ENCODE results near the gene UPK3A. TPM values are rescaled to one million over a fixed set of nuclear protein-coding genes. Genes with fewer than 3 reads are reported as not detected.
A peak's percentile ranks its signal among the peaks of the same experiment; 100 is the strongest.

Gene UPK3A
- total RNA-seq, 3 donors from 2014 or later = not detected

DNA sequence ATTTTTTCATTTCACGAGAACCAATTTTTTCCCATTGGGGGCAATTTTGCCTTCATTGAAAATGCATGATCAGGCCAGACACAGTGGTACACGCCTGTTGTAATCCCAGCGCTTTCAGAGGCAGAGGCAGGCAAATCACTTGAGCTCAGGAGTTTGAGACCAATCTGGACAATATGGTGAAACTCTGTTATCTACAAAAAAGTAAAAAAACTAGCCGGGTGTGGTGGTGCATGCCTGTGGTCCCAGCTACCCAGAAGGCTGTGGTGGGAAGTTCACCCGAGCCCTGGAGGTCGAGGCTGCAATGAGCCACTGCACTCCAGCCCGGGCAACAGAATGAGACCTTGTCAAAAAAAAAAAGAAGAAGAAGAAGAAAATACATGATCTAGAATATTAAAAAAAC is 19.2 kb upstream of the UPK3A start:
- no peaks in the 10 kb centered on the region for H3K36me3 ChIP-seq
- intact Hi-C loops (cut with DNase I; ENCODE audit: low total_unique reads) = loop anchor here (5.0 kb wide), 1 partner anchor 167 kb away; no protein-coding TSS in a partner anchor
- peaks cover 0 to 7% of the 10 kb centered on the region in 2 donors for H3K4me1 ChIP-seq
- no peaks in the 10 kb centered on the region for H3K27me3 ChIP-seq
- H3K27ac ChIP-seq = no peak overlapping the region
- no peak overlapping the region for H3K4me3 ChIP-seq
- no peaks in the 10 kb centered on the region for H3K9me3 ChIP-seq
- TF ChIP-seq POLR2AphosphoS5 (IDR thresholded peaks at IDR 0.05) (no peak), POLR2A (IDR thresholded peaks at IDR 0.05) (no peak)
- TF ChIP-seq, protein P1, sequence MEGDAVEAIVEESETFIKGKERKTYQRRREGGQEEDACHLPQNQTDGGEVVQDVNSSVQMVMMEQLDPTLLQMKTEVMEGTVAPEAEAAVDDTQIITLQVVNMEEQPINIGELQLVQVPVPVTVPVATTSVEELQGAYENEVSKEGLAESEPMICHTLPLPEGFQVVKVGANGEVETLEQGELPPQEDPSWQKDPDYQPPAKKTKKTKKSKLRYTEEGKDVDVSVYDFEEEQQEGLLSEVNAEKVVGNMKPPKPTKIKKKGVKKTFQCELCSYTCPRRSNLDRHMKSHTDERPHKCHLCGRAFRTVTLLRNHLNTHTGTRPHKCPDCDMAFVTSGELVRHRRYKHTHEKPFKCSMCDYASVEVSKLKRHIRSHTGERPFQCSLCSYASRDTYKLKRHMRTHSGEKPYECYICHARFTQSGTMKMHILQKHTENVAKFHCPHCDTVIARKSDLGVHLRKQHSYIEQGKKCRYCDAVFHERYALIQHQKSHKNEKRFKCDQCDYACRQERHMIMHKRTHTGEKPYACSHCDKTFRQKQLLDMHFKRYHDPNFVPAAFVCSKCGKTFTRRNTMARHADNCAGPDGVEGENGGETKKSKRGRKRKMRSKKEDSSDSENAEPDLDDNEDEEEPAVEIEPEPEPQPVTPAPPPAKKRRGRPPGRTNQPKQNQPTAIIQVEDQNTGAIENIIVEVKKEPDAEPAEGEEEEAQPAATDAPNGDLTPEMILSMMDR (IDR thresholded peaks at IDR 0.05) = no peak
- DNase-seq (ENCODE audit: low spot score in 2 of 2) = no peak

GRCh38 chr22:45268167-45268957 is 16.4 kb upstream of the UPK3A start:
- H3K36me3 ChIP-seq = no peaks in the 10 kb centered on the region
- peak overlapping the region in 1 of 2 donors; percentile 60 for H3K27ac ChIP-seq
- H3K9me3 ChIP-seq = no peaks in the 10 kb centered on the region
- H3K27me3 ChIP-seq = no peaks in the 10 kb centered on the region
- peaks cover 0 to 7% of the 10 kb centered on the region in 2 donors for H3K4me1 ChIP-seq
- DNase-seq (ENCODE audit: low spot score in 2 of 2) = no peak
- peak overlapping the region; percentile 43 to 74 (median 59) for H3K4me3 ChIP-seq
- TF ChIP-seq POLR2A (IDR thresholded peaks at IDR 0.05) (no peak), POLR2AphosphoS5 (IDR thresholded peaks at IDR 0.05) (no peak)
- TF ChIP-seq, protein P1 (IDR thresholded peaks at IDR 0.05) = no peak
- intact Hi-C loops (cut with DNase I; ENCODE audit: low total_unique reads) = loop anchor here (5.0 kb wide), 1 partner anchor 164 kb away; no protein-coding TSS in a partner anchor

DNA sequence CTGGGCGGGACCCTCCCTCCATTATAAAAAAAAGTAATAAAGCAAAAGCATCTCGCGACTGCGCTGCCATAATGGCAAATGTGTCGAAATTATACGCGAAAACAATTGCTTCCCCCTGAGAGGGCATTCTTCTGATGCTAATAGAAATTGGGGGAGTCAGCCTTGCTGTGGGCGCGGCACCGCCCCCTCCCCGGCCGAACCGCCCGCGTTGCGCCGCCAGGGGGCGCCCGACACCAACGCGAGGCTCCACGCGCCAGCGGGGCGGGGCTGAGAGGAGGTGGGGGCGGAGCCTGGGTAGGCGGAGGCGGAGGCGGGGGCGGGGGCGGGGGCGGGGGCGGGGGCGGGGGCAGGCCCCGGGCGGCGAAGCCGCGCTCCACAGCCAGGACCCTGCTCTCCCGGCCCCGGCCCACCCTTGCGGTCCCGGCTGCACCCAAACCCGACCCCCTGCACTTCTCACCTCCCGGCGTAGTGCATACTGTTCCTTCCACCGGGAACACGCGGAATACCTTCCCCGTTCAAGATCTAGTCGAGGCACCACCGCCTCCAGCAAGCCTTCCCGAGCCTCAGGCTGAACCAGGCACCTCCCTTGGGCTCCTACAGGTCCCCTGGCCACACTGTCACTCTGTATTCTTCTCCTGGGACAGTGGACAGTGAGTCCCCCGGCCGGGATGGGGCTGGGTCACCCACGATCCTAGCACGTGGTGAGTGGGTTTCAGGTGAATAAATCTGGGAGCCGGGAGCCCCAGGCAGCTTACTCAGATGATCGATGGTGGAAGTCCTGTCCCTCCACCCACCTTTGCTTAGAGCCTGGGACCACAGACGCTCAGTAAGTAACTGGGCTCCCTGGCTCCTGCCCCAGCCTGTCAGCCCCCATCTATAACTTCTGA is 15.5 kb upstream of the UPK3A start:
- H3K4me1 ChIP-seq = peaks cover 0 to 7% of the 10 kb centered on the region in 2 donors
- no peaks in the 10 kb centered on the region for H3K36me3 ChIP-seq
- peak overlapping the region; percentile 30 to 68 for H3K27ac ChIP-seq
- intact Hi-C loops (cut with DNase I; ENCODE audit: low total_unique reads) = loop anchor here (1.0 to 5.0 kb wide), 2 partner anchors 39 to 163 kb away; no protein-coding TSS in a partner anchor
- TF ChIP-seq, protein P1 (IDR thresholded peaks at IDR 0.05) = peak; percentile 67 to 91 (median 81)
- peak in 2 of 3 donors; percentile 9 to 62 for TF ChIP-seq POLR2AphosphoS5 (IDR thresholded peaks at IDR 0.05)
- TF ChIP-seq POLR2A (IDR thresholded peaks at IDR 0.05) = no peak
- H3K9me3 ChIP-seq = no peaks in the 10 kb centered on the region
- H3K27me3 ChIP-seq = no peaks in the 10 kb centered on the region
- H3K4me3 ChIP-seq = peak overlapping the region; percentile 43 to 74 (median 59)
- DNase-seq (ENCODE audit: low spot score in 2 of 2) = peak; percentile 71 to 81

DNA sequence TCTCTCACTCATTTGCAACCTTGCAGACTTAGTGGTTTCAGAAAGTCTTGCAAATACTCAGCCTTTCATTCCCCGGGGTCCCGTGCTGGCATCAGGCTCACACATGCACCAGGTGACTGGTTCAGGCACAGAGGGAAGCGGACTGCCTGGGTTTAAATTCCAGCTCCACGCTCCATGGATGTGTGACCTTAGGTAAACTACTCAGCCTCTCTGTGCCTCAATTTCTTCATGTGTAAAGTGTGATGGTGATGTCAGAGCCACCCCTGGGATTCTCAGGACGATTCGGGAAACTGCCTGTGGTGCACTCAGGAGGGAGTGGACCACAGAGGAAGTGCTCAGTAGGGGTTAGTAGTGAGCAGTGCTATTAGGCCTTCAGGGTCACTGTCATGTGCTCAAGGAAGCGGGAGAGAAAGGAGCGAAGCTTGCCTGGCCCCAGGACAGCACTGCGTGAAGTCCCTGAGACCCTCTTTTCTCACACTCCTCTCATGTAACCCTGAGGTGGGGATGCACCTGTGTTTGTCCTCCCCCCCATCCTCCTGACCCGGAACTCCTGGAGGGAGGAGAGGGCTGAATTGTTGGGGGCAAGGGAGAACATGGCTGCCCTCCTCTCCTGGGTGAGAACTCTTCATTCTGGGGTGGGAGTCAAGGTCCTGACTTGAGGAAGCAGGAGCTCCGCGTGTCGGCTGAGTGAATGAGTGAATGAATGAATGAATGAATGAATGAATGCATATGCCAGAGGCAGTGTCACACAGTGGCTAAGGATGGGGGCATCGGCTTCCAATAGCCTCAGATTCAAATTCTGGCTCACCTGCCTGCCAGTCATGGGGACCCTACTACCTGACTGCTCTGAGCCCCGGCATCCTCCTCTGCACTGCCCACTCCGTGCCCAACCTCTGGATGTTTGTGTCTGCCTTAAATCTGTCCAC is 14.4 kb upstream of the UPK3A start:
- TF ChIP-seq POLR2AphosphoS5 (IDR thresholded peaks at IDR 0.05) = no peak
- H3K4me1 ChIP-seq = peaks cover 0 to 7% of the 10 kb centered on the region in 2 donors
- peak overlapping the region in 1 of 2 donors; percentile 29 for H3K27ac ChIP-seq
- intact Hi-C loops (cut with DNase I; ENCODE audit: low total_unique reads) = no loop called here
- H3K36me3 ChIP-seq = no peaks in the 10 kb centered on the region
- no peak for DNase-seq (ENCODE audit: low spot score in 2 of 2)
- no peaks in the 10 kb centered on the region for H3K9me3 ChIP-seq
- H3K27me3 ChIP-seq = no peaks in the 10 kb centered on the region
- no peak overlapping the region for H3K4me3 ChIP-seq

All from breast epithelium (tissue), 4 donors.